WERI-Rb-1 (cell line): ENCODE data around the gene MSH3.

Source experiments
- DNase-seq: peaks from one replicate; pipeline ENCODE4 v3.0.0-alpha.2; 2020
- H3K27ac ChIP-seq: fragments of 250-450 bp; sonication (Bioruptor Pico); 2 replicates; pipeline ENCODE4 v1.5.1; 2020; ENCODE audit warnings: mild to moderate bottlenecking, moderate library complexity
- H3K27me3 ChIP-seq: fragments of 250-450 bp; sonication (Bioruptor Pico); 2 replicates; pipeline ENCODE4 v1.5.1; 2021; ENCODE audit warnings: mild to moderate bottlenecking, low read depth, moderate library complexity; ENCODE audit not compliant: insufficient read depth, severe bottlenecking
- H3K36me3 ChIP-seq: fragments of 250-450 bp; sonication (Bioruptor Pico); 2 replicates; pipeline ENCODE4 v1.5.1; 2020; ENCODE audit warnings: mild to moderate bottlenecking, moderate library complexity
- H3K4me3 ChIP-seq: 2 replicates; pipeline ENCODE4 v1.5.1; 2011; ENCODE audit warnings: low read depth, mild to moderate bottlenecking, control low read depth, low read length
- H3K9me3 ChIP-seq: fragments of 250-450 bp; sonication (Bioruptor Pico); 2 replicates; pipeline ENCODE4 v1.5.1; 2021; ENCODE audit warnings: mild to moderate bottlenecking, moderate library complexity; ENCODE audit not compliant: severe bottlenecking
- TF ChIP-seq, protein P1 (sequence below): IDR thresholded peaks from 2 replicates; pipeline ENCODE4 v1.5.1; 2011; ENCODE audit warnings: low read depth, mild to moderate bottlenecking, control low read depth, inconsistent platforms, low read length

Gene MSH3

DNA sequence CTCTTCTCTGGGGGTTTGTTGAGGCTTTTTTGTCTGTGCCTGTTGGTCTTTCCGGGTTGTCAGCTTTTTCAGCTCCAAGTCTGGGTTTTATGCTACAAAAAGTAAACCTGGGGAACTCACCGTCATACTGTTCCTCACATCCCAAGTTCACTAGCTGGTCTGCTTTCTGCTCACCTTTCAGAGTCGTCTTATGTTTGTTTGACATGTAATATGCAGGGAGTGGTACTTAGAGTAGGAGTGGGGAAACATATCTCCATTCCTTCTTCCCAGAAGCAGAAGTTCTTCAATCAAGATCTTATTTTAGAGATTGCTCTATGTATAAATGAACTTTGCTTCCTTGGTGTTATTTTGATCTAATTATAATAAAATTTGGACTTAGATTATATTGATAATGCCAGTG, 42.0 kb downstream of the MSH3 start:
- no peaks in the 10 kb centered on the region for H3K27me3 ChIP-seq
- TF ChIP-seq, protein P1, sequence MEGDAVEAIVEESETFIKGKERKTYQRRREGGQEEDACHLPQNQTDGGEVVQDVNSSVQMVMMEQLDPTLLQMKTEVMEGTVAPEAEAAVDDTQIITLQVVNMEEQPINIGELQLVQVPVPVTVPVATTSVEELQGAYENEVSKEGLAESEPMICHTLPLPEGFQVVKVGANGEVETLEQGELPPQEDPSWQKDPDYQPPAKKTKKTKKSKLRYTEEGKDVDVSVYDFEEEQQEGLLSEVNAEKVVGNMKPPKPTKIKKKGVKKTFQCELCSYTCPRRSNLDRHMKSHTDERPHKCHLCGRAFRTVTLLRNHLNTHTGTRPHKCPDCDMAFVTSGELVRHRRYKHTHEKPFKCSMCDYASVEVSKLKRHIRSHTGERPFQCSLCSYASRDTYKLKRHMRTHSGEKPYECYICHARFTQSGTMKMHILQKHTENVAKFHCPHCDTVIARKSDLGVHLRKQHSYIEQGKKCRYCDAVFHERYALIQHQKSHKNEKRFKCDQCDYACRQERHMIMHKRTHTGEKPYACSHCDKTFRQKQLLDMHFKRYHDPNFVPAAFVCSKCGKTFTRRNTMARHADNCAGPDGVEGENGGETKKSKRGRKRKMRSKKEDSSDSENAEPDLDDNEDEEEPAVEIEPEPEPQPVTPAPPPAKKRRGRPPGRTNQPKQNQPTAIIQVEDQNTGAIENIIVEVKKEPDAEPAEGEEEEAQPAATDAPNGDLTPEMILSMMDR, result no peak
- no peaks in the 10 kb centered on the region for H3K9me3 ChIP-seq
- no peak overlapping the region for H3K27ac ChIP-seq
- DNase-seq, result no peak
- no peak overlapping the region for H3K4me3 ChIP-seq
- no peaks in the 10 kb centered on the region for H3K36me3 ChIP-seq

DNA sequence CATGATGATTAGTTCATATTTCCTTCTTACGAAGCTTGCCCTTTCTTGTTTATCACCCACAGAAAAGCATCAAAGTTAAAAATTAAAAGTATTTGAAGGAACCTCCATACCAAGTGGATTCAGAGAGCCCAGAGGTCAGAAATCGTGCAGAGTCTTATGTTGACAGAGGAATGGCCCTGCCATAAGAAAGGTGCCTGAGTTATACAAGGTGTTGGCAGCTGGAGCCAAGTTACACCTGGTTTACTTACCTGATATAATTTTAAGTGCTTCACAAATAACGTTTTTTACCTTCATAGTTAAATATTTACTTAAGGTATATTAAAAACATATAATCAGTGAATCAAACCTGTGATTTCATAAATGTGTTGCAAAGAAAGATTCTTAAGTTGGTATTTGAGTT, 42.6 kb downstream of the MSH3 start:
- H3K36me3 ChIP-seq, result no peaks in the 10 kb centered on the region; the same call in 1 of the 2 replicates
- H3K4me3 ChIP-seq, result no peak overlapping the region
- H3K27me3 ChIP-seq, result no peaks in the 10 kb centered on the region
- H3K9me3 ChIP-seq, result no peaks in the 10 kb centered on the region
- DNase-seq, result no peak
- H3K27ac ChIP-seq, result no peak overlapping the region
- TF ChIP-seq, protein P1, result no peak

DNA sequence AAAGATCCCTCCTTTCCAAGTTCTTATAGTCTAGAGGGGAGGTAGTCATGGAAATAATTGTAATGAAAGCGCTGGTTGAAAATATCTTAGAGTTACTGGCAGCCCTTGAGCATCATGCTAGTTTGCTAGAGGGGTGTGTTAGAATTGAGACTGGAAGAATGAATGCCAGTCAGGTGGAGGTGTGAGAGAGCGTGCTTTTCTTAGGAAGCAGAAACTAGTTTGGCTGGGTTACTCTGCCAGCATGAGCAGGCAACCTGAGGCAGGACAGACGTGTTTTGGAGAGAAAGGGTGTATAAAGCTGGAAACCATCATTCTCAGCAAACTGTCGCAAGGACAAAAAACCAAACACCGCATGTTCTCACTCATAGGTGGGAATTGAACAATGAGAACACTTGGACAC, 43.9 kb downstream of the MSH3 start:
- Histone ChIP-seq H3K9me3 (no peaks in the 10 kb centered on the region), H3K4me3 (no peak overlapping the region), H3K27me3 (no peaks in the 10 kb centered on the region), H3K27ac (no peak overlapping the region), H3K36me3 (no peaks in the 10 kb centered on the region; the same call in 1 of the 2 replicates)
- no peak for DNase-seq
- TF ChIP-seq, protein P1, result no peak

DNA sequence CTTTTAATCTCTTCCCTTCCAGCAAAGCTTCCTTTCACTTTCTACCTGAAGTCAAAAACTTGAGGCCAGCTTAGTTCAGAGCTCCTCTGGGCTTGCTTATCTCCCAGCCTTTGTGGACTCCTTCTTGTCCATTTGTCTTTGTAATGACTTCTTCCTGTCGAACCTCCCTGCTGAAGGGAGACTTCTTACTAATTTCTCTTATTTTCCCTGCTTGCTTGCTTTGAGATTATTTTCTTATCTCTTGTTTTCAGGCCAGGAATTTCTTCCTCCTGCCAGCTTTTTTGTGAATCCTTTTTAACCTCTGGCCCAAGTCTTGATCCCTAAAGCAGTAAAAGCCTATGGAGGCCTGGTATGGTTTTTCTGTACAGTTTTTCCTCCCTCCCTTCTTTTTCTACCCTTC, 47.1 kb downstream of the MSH3 start:
- no peaks in the 10 kb centered on the region for H3K27me3 ChIP-seq
- no peak overlapping the region for H3K4me3 ChIP-seq
- TF ChIP-seq, protein P1, result no peak
- no peak for DNase-seq
- H3K9me3 ChIP-seq, result no peaks in the 10 kb centered on the region
- H3K36me3 ChIP-seq, result no peaks in the 10 kb centered on the region; the same call in 1 of the 2 replicates
- H3K27ac ChIP-seq, result no peak overlapping the region

DNA sequence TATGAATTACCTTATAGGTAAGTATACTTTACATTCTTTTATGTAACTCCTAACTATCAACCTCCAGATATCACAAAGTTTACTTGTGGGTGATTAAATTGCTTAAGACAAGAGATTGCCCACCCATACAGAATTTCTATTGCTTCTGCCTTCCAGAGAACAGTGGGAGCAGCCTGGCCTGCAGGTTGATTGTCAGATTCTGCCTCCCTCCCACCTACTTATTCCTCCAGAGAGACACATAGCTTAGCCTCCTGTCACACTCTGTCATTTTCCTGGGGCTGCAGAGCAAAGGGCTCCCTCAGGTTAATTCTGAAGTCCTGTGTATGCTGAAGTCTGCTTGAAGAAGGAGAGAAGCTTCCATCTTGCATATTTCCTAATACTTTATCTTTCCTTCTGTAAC, 48.8 kb downstream of the MSH3 start:
- Histone ChIP-seq H3K36me3 (no peaks in the 10 kb centered on the region; the same call in 1 of the 2 replicates), H3K27ac (no peak overlapping the region), H3K4me3 (no peak overlapping the region), H3K9me3 (no peaks in the 10 kb centered on the region), H3K27me3 (no peaks in the 10 kb centered on the region)
- DNase-seq, result no peak
- TF ChIP-seq, protein P1, result no peak

DNA sequence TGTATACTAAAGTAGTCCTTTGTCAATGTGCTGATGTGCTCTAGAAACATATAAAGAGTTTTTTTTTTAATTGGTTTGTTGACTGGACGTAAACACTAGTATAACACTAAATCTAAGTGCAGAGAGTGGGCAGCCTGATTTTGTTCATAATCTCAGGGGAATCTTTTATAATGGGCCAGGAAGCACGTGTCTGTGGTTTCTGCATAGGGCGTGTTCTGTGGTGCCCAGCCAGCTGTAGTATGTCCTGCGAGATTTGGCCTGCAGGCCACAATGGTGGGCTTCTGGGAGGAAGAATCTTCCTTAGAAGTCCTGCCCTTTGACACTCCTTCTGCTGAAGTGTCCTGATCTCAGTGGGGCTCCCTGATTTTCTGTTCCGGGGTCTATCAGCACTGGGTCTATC, 49.3 kb downstream of the MSH3 start:
- TF ChIP-seq, protein P1, result no peak
- Histone ChIP-seq H3K27ac (no peak overlapping the region), H3K4me3 (no peak overlapping the region), H3K27me3 (no peaks in the 10 kb centered on the region), H3K36me3 (no peaks in the 10 kb centered on the region; the same call in 1 of the 2 replicates), H3K9me3 (no peaks in the 10 kb centered on the region)
- no peak for DNase-seq
